Common myeloid progenitor, CD34-positive (primary cell): ENCODE measurements around the gene PTER. TPM values are rescaled to one million over a fixed set of nuclear protein-coding genes. Genes with fewer than 3 reads are reported as not detected.

Experiments
- CTCF ChIA-PET: fragments of 350-600 bp; sonication (Branson Sonifier 250); formaldehyde crosslinking; loops from one replicate; lab custom pipeline; 2021; ENCODE audit warnings: antibody characterized with exemption; lab: Charles Lee
- POLR2A ChIA-PET: fragments of 350-600 bp; sonication (Branson Sonifier 250); formaldehyde crosslinking; loops from one replicate; lab custom pipeline; 2021; ENCODE audit warnings: antibody characterized with exemption; lab: Charles Lee
- DNase-seq, 3 donors: peaks; one replicate each; pipeline versions ENCODE4 v3.0.0 to v3.0.0-alpha.2; 2013
- H3K27ac ChIP-seq, 2 experiments: 1 replicate in 1 of 2; 2 replicates in 1 of 2; pipeline ENCODE4 v1.7.0; 2013; ENCODE audit warnings: inconsistent platforms in 2 of 2, low read length in 2 of 2, mild to moderate bottlenecking in 2 of 2, low read depth in 1 of 2, moderate library complexity in 1 of 2; ENCODE audit not compliant: severe bottlenecking in 2 of 2, insufficient read depth in 1 of 2, poor library complexity in 1 of 2
- H3K27me3 ChIP-seq, 5 experiments: replicated peaks in 2 of 5; 1 replicate in 3 of 5; 2 replicates in 2 of 5; pipeline versions ENCODE4 v1.6.1 to v1.7.0; 2013; ENCODE audit warnings: low read length in 4 of 5, mild to moderate bottlenecking in 2 of 5, moderate library complexity in 2 of 5, inconsistent platforms in 1 of 5; ENCODE audit not compliant: insufficient read depth in 5 of 5, control insufficient read depth in 4 of 5
- H3K36me3 ChIP-seq, 4 experiments: 1 replicate in 2 of 4; 2 replicates in 2 of 4; pipeline versions ENCODE4 v1.6.1 to v1.7.0; 2013; ENCODE audit warnings: low read length in 3 of 4, control low read depth in 1 of 4, mild to moderate bottlenecking in 1 of 4; ENCODE audit not compliant: control insufficient read depth in 4 of 4, insufficient read depth in 4 of 4
- H3K4me1 ChIP-seq, 4 experiments: 1 replicate in 3 of 4; 2 replicates in 1 of 4; pipeline versions ENCODE4 v1.6.1 to v1.7.1; 2013; ENCODE audit warnings: low read length in 3 of 4, mild to moderate bottlenecking in 3 of 4, control low read depth in 1 of 4, inconsistent platforms in 1 of 4, moderate library complexity in 1 of 4; ENCODE audit not compliant: control insufficient read depth in 4 of 4, insufficient read depth in 4 of 4; ENCODE audit errors: control extremely low read depth in 1 of 4
- H3K4me3 ChIP-seq, 7 experiments: 1 replicate in 4 of 7; 2 replicates in 3 of 7; pipeline versions ENCODE4 v1.5.1 to v1.7.0; 2013; ENCODE audit warnings: mild to moderate bottlenecking in 7 of 7, low read length in 6 of 7, moderate library complexity in 6 of 7, inconsistent platforms in 2 of 7, low read depth in 2 of 7, control low read depth in 1 of 7; ENCODE audit not compliant: insufficient read depth in 4 of 7, control insufficient read depth in 1 of 7; ENCODE audit errors: extremely low read depth in 1 of 7
- H3K9me3 ChIP-seq, 5 experiments: 1 replicate in 4 of 5; 2 replicates in 1 of 5; pipeline versions ENCODE4 v1.6.1 to v1.7.1; 2013; ENCODE audit warnings: low read length in 4 of 5, mild to moderate bottlenecking in 2 of 5, inconsistent platforms in 1 of 5, low read depth in 1 of 5, moderate library complexity in 1 of 5; ENCODE audit not compliant: control insufficient read depth in 4 of 5, insufficient read depth in 2 of 5; ENCODE audit errors: control extremely low read depth in 1 of 5
- WGBS: methylation state at CpG from one replicate; pipeline ENCODE4 v1.1.5; 2013; ENCODE audit not compliant: insufficient coverage; 5-methylcytosine and 5-hydroxymethylcytosine counted together
- polyA plus RNA-seq: library from polyadenylated mRNA; unstranded; fragments of 120-200 nt; gene quantifications from one replicate; pipeline ENCODE4 v1.2.1, GENCODE V29; 2013

PTER gene
- 12.1 TPM for polyA plus RNA-seq

GRCh38 chr10:16436758-16437539, at the start of gene PTER:
PTER (plus strand) TSS chr10:16437010; CDS start chr10:16484385, 47,375 bp downstream.
- H3K4me1 ChIP-seq, result peaks cover 0 to 25% (median 23%) of the 10 kb centered on the region in 4 experiments
- no peaks in the 10 kb centered on the region for H3K27me3 ChIP-seq
- DNase-seq, result peak; percentile 93 to 97 (median 95)
- no peaks in the 10 kb centered on the region for H3K9me3 ChIP-seq
- 0% methylated on average over 43 of the region's 49 CpGs for WGBS
- H3K27ac ChIP-seq, result peak within 1 kb of the TSS; percentile 64 to 81
- CTCF ChIA-PET, result no interaction called here
- POLR2A ChIA-PET, result interaction anchor here (0.6 kb wide), 1 partner anchor 63 kb away, joined by 3 read pairs; no protein-coding TSS in a partner anchor
- H3K4me3 ChIP-seq, result peak within 1 kb of the TSS; percentile 58 to 87 (median 79)
- H3K36me3 ChIP-seq, result peaks cover 0 to 17% (median 3%) of the 10 kb centered on the region in 4 experiments

DNA sequence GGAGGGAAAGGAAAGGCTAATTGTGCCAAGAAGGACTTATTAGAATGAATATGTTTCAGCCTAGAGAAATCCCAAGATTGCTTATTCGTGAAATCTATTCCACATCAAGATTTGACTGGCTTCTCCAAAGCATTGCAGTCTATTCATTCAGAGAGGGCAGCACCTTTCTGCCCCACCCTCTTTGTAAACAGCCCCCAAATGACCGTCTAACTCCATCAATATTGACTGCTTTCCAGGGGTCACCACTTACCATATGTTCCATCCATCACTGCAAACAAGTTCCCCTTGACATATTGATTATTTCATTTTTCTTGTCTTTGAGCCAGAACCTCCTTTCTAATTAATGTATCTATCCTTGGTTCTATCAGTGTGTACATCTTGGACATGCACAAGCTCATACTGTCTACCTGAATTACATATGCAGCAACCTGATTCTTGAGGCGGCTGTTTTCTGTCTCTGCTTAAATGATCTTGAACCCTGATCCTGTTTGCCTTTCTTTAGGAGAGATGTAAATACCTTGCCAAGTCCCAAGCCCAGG, 44.2 kb upstream of the PTER start:
- Histone ChIP-seq H3K36me3 (no peaks in the 10 kb centered on the region), H3K9me3 (peaks cover 0 to 1% (median 0%) of the 10 kb centered on the region in 5 experiments), H3K27ac (no peak overlapping the region), H3K4me3 (no peak overlapping the region), H3K27me3 (peaks cover 0 to 3% (median 0%) of the 10 kb centered on the region in 5 experiments), H3K4me1 (no peaks in the 10 kb centered on the region)
- WGBS, result 83% methylated on average over 3 of the region's 3 CpGs
- ChIA-PET POLR2A (no interaction called here), CTCF (no interaction called here)
- no peak for DNase-seq

- POLR2A ChIA-PET, result no interaction called here
- CTCF ChIA-PET, result no interaction called here
- no peak overlapping the region for H3K4me3 ChIP-seq
- no CpG with 5 or more reads among the region's 4 CpGs for WGBS
- no peak for DNase-seq
- no peaks in the 10 kb centered on the region for H3K36me3 ChIP-seq
- no peak overlapping the region for H3K27ac ChIP-seq
- H3K9me3 ChIP-seq, result peaks cover 0 to 1% (median 0%) of the 10 kb centered on the region in 5 experiments
- peaks cover 0 to 3% (median 0%) of the 10 kb centered on the region in 5 experiments for H3K27me3 ChIP-seq
- no peaks in the 10 kb centered on the region for H3K4me1 ChIP-seq
Observed at GRCh38 chr10:16393271-16393858, 43.4 kb upstream of the PTER start.

DNA sequence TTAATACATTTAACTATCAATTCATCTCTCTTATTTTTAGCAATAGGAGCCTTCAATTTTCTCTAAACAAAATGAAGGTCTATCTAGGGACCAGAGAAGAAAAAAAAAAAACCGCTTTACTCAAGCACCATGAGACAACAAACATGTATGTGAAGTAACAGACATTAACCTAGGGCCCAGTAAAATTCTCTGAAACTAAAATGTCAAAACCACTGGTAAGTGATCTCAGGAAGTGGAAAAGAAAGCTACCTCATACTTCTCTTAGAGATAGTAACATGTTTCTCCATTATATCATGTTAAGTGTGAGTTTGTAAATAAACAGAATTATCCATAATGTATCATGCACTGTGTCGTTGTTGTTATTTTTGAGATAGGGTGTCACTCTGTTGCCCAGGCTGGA, 35.4 kb upstream of the PTER start:
- no peaks in the 10 kb centered on the region for H3K9me3 ChIP-seq
- H3K4me3 ChIP-seq, result no peak overlapping the region
- WGBS, result no CpG with 5 or more reads among the region's 2 CpGs
- ChIA-PET POLR2A (no interaction called here), CTCF (interaction anchor here (0.7 kb wide), 1 partner anchor 370 kb away, joined by 3 read pairs; no protein-coding TSS in a partner anchor)
- H3K4me1 ChIP-seq, result no peaks in the 10 kb centered on the region
- H3K27ac ChIP-seq, result no peak overlapping the region
- H3K27me3 ChIP-seq, result no peaks in the 10 kb centered on the region
- H3K36me3 ChIP-seq, result no peaks in the 10 kb centered on the region
- DNase-seq, result no peak

DNA sequence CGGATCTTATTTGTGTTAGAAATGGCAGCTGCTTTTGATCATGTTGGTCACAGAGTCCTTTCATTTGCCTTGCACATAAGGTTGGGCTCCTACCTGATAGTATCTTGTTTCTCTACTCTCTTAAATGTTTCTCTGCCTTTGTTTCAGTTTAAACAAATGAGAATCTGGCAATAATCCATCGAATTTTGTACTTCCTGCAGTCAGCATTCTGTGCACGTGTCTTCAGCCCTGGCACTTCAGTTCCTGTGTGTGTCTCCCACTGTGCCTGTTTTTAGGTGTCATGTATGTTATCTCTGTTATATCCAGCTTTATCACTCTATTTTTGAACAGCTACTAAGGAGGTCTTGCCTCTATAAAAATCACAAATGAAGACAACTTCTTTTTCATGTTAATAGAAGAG, 28.4 kb upstream of the PTER start:
- no peak for DNase-seq
- CTCF ChIA-PET, result no interaction called here
- POLR2A ChIA-PET, result no interaction called here

DNA sequence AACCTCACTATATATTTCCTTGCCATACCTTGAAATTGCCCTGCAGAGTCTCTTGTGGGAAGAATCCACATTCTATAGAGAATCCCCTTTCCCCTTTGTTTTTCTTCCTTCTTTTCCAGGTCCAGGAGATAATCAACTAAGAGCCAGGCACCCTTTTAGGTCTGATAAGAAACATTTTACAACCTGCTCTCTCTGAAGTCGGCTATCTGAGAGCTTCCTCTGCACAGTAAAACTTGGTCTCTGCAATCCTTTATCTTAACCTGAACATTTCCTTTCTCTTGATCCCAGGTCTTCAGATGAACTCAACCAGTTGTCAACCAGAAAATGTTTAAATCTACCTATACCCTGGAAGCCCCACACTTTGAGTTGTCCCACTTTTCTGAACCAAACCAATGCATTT, 19.5 kb upstream of the PTER start:
- Histone ChIP-seq H3K27me3 (no peaks in the 10 kb centered on the region), H3K36me3 (no peaks in the 10 kb centered on the region), H3K9me3 (no peaks in the 10 kb centered on the region), H3K4me1 (no peaks in the 10 kb centered on the region), H3K4me3 (no peak overlapping the region), H3K27ac (no peak overlapping the region)
- DNase-seq, result no peak
- WGBS, result 14% methylated on average over 1 of the region's 1 CpG
- POLR2A ChIA-PET, result no interaction called here
- CTCF ChIA-PET, result no interaction called here

More for the DNA sequence above, 28.4 kb upstream of the PTER start:
- Histone ChIP-seq H3K27ac (no peak overlapping the region), H3K4me3 (no peak overlapping the region), H3K4me1 (no peaks in the 10 kb centered on the region), H3K36me3 (no peaks in the 10 kb centered on the region), H3K27me3 (peaks cover 0 to 2% (median 0%) of the 10 kb centered on the region in 5 experiments), H3K9me3 (no peaks in the 10 kb centered on the region)
- WGBS, result 100% methylated on average over 1 of the region's 3 CpGs

GRCh38 chr10:16423599-16423998, 13.2 kb upstream of the PTER start:
- Histone ChIP-seq H3K27me3 (peaks cover 0 to 3% (median 0%) of the 10 kb centered on the region in 5 experiments), H3K36me3 (no peaks in the 10 kb centered on the region), H3K27ac (no peak overlapping the region), H3K4me1 (no peaks in the 10 kb centered on the region), H3K4me3 (no peak overlapping the region), H3K9me3 (peaks cover 0 to 2% (median 1%) of the 10 kb centered on the region in 5 experiments)
- ChIA-PET CTCF (no interaction called here), POLR2A (no interaction called here)
- no peak for DNase-seq
- 100% methylated on average over 1 of the region's 3 CpGs for WGBS
